ENCODE results near the gene GPR42. TPM values are rescaled to one million over a fixed set of nuclear protein-coding genes. Genes with fewer than 3 reads are reported as not detected.
"Not testable (repeated sequence)": the region's sequence is repeated elsewhere in the genome, so short reads cannot be mapped to it uniquely, and the experiment has no call there.

The GPR42 gene
- total RNA-seq, 1 donor from 2014 or later = 0.18 TPM

DNA sequence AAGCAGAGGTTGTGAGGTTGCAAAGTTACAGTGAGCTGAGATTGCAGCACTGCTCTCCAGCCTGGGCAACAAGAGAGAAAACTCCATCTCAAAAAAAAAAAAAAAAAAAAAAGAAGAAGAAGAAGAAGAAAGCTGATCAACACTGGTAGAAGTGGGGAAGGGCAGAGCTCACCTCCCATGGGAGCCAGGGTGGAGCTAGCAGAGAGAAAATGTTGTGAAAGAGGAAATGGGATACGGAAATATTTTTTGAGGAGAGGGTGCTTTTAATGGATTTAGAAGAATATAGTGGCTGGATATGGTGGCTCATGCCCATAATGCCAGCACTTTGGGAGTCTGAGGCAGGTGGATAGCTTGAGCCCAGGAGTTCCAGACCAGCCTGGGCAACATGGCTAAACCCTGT lies 6.8 kb downstream of the GPR42 start:
- Mint-ChIP-seq H3K36me3 (ENCODE audit: low read depth) (no peaks in the 10 kb centered on the region), H3K4me3 (ENCODE audit: low read depth) (no peak overlapping the region), H3K9me3 (no peaks in the 10 kb centered on the region), H3K4me1 (ENCODE audit: low read depth) (peaks cover 17% of the 10 kb centered on the region), H3K27ac (no peak overlapping the region), H3K27me3 (ENCODE audit: low read depth) (peaks cover 13% of the 10 kb centered on the region)
- intact Hi-C loops (cut with micrococcal nuclease) = no loop called here
- no peak for DNase-seq (ENCODE audit: low spot score)

DNA sequence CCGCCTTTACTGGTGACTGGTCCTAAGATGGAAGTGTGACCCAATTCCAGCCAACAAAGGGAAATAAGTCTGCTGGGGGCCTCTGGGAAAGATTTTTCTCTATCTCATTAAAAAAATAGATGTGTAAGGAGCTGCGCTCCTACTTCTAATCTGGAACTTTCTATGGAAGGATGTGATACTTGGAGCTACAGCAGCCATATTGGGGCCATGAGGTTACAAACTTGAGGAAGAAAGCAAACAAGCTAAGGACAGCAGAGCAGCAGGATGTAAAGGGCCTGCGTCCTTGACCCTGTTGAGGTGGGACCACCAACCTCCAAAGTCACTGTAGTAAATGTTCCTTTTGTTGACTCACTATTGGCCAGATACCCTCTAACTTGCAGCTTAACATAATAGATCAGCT lies 7.5 kb downstream of the GPR42 start:
- no peak overlapping the region for H3K27ac Mint-ChIP-seq
- H3K9me3 Mint-ChIP-seq = no peaks in the 10 kb centered on the region
- H3K36me3 Mint-ChIP-seq (ENCODE audit: low read depth) = no peaks in the 10 kb centered on the region
- peaks cover 13% of the 10 kb centered on the region for H3K27me3 Mint-ChIP-seq (ENCODE audit: low read depth)
- no peak overlapping the region for H3K4me3 Mint-ChIP-seq (ENCODE audit: low read depth)
- H3K4me1 Mint-ChIP-seq (ENCODE audit: low read depth) = peaks cover 17% of the 10 kb centered on the region
- intact Hi-C loops (cut with micrococcal nuclease) = no loop called here
- DNase-seq (ENCODE audit: low spot score) = no peak

DNA sequence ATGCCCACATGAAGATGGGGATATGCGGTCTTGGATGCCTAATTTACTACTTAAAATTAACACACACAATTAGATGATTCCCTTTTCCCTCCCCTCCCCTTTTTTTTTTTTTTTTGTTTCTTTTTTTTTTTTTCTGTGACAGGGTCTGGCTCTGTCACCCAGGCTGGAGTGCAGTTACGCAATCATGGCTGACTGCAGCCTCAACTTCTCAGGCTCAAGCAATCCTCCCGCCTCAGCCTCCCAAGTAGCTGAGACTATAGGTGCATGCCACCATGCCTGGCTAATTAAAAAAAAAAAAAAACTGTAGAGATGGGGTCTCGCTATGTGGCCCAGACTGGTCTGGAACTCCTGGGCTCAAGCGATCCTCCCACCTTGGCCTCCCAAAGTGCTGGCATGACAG lies 8.7 kb downstream of the GPR42 start:
- peaks cover 13% of the 10 kb centered on the region for H3K27me3 Mint-ChIP-seq (ENCODE audit: low read depth)
- DNase-seq (ENCODE audit: low spot score); H3K36me3 Mint-ChIP-seq (ENCODE audit: low read depth); intact Hi-C loops (cut with micrococcal nuclease); H3K9me3 Mint-ChIP-seq; H3K27ac Mint-ChIP-seq; H3K4me3 Mint-ChIP-seq (ENCODE audit: low read depth): not testable (repeated sequence)
- H3K4me1 Mint-ChIP-seq (ENCODE audit: low read depth) = peaks cover 13% of the 10 kb centered on the region

DNA sequence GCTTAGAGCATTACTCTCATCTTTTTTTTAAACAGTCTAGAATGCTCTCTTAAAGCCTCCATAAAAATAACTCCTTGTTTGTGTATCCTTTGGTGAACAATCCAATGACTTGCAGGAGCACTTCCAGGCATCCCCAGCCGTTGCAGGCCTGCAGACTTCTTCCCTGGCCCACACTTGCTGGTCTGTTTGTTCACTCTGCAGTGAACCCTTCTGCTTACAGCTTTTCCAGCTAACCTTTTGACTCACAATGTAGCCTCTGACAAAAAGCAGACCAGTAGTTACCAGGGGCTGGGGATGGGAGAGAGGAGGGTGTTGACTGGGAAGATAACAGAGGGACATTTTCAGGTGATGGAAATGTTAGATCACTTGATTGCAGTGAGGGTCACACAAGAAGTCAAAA lies 9.1 kb downstream of the GPR42 start:
- Mint-ChIP-seq H3K27me3 (ENCODE audit: low read depth) (peaks cover 13% of the 10 kb centered on the region), H3K9me3 (peaks cover 5% of the 10 kb centered on the region), H3K27ac (no peak overlapping the region), H3K4me3 (ENCODE audit: low read depth) (no peak overlapping the region), H3K36me3 (ENCODE audit: low read depth) (no peaks in the 10 kb centered on the region), H3K4me1 (ENCODE audit: low read depth) (peaks cover 8% of the 10 kb centered on the region)
- no peak for DNase-seq (ENCODE audit: low spot score)
- intact Hi-C loops (cut with micrococcal nuclease) = no loop called here

DNA sequence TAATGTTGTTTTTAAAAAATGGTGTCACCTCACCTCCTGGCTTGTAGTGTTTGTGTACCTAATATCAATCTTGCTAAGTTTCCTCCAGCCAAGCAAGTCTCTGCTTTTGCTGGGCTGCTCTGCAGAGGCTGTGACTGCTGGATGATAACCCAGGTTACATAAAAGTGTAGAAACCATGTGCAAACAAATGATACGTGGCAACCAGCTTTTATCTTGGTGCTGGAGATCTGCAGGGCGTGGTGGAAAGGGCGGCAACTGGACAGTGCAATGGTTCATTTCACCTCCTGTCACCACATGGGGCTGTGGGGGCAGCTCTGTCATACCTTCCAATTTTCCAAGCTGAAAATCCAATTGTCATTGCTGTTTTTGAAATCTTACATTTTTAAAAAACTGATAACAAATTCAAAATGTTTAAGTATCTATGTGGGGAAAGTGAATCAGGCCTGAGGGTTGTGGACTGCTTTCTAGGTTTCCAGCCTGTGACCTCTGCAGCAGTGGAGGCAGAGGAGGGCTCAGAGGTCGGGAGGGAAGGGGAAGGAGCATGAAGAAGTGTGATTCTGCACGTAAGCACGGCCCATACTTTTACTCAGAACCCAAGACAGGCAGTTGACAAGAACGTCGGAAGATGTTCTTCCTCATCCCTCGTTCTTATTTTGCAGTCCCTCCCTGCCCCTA lies 9.7 kb downstream of the GPR42 start:
- Mint-ChIP-seq H3K4me3 (ENCODE audit: low read depth) (no peak overlapping the region), H3K36me3 (ENCODE audit: low read depth) (no peaks in the 10 kb centered on the region), H3K27ac (no peak overlapping the region), H3K4me1 (ENCODE audit: low read depth) (peaks cover 3% of the 10 kb centered on the region), H3K27me3 (ENCODE audit: low read depth) (peaks cover 13% of the 10 kb centered on the region), H3K9me3 (peaks cover 5% of the 10 kb centered on the region)
- intact Hi-C loops (cut with micrococcal nuclease) = no loop called here
- no peak for DNase-seq (ENCODE audit: low spot score)

DNA sequence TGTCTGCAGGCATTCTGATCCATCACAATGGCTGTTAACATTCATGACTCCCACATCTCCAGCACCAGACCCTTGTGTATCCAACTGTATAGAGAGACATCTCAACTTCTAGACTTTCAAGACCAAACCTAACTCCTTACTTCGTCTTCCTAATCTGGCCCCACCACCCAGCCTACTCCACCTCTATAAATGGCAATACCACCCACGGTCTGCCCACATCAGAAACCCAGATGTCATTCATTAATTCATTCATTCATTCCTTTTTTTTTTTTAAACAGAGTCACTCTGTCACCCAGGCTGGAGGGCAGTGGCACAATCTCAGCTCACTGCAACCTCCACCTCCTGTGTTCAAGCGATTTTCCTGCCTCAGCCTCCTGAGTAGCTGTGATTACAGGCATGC lies 10.4 kb downstream of the GPR42 start:
- Mint-ChIP-seq H3K27me3 (ENCODE audit: low read depth) (peaks cover 13% of the 10 kb centered on the region), H3K9me3 (peaks cover 6% of the 10 kb centered on the region), H3K4me1 (ENCODE audit: low read depth) (peaks cover 3% of the 10 kb centered on the region), H3K4me3 (ENCODE audit: low read depth) (no peak overlapping the region), H3K27ac (no peak overlapping the region), H3K36me3 (ENCODE audit: low read depth) (peaks cover under 1% of the 10 kb centered on the region)
- no peak for DNase-seq (ENCODE audit: low spot score)
- intact Hi-C loops (cut with micrococcal nuclease) = no loop called here

DNA sequence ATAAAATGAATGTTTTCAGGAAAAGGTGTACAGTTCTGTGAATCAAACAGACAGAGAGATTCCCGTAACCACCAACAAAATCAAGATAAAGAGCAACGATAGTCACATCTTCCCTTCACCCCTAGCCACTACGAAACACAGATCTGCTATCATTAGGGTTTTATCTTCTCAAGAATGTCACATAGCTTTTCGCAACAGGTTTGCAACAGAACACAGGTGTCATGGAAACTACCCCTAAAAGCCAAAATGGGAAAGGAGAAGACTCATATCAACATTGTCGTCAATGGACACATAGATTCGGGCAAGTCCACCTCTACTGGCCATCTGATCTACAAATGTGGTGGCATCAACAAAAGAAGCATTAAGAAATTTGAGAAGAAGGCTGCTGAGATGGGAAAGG lies 11.1 kb downstream of the GPR42 start:
- Mint-ChIP-seq H3K27ac (no peak overlapping the region), H3K27me3 (ENCODE audit: low read depth) (peaks cover 13% of the 10 kb centered on the region), H3K36me3 (ENCODE audit: low read depth) (peaks cover 4% of the 10 kb centered on the region), H3K4me3 (ENCODE audit: low read depth) (no peak overlapping the region), H3K4me1 (ENCODE audit: low read depth) (peaks cover 3% of the 10 kb centered on the region), H3K9me3 (peaks cover 12% of the 10 kb centered on the region)
- DNase-seq (ENCODE audit: low spot score) = no peak
- intact Hi-C loops (cut with micrococcal nuclease) = no loop called here

DNA sequence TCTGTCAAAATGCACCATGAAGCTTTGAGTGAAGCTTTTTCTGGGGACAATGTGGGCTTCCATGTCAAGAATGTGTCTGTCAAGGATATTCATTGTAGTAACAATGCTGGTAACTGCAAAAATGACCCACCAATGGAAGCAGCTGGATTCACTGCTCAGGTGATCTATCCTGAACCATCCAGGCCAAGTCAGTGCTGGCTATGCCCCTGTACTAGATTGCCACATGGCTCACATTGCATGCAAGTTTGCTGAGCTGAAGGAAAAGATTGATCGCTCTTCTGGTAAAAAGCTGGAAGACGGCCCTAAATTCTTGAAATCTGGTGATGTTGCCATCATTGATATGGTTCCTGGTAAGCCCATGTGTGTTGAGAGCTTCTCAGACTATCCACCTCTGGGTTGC lies 12.7 kb downstream of the GPR42 start:
- Mint-ChIP-seq H3K4me1 (ENCODE audit: low read depth) (peaks cover 2% of the 10 kb centered on the region), H3K4me3 (ENCODE audit: low read depth) (no peak overlapping the region), H3K27me3 (ENCODE audit: low read depth) (peaks cover 11% of the 10 kb centered on the region), H3K36me3 (ENCODE audit: low read depth) (peaks cover 4% of the 10 kb centered on the region), H3K27ac (no peak overlapping the region), H3K9me3 (peaks cover 14% of the 10 kb centered on the region)
- intact Hi-C loops (cut with micrococcal nuclease) = no loop called here
- DNase-seq (ENCODE audit: low spot score) = no peak

DNA sequence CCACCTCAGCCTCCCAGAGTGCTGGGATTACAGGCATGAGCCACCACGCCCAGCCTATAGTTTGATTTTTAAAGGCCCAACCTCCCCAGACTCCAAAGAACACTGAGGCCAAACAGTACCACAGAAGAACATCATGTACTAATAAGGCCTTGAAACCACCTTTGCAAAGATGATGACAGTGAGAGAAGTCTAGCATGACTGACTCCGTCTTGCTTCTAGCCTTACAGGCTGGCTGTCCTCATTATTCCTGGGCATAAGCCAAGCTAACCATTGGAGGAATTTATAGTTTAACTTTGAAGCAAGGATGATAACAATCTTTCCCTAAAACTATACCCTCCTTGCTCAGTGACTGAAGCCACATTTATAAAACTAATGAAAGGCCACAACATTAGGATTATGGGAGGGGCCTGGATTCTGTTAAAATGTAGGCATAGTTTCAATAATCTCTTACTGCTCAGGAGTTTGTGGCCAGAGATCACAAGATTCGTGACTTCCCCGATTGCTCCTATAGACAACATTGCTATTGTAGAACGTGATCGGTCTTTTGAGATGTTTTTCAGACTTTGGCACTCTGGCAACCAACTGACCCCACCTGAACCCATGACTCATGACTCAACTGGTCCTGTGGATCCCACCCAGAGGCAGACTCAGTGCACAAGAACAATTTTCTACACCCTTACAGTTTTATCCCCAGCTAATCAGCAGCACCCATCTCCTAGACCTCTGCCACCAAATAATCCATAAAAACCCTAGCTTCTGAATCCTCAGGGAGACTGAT lies 17.6 kb downstream of the GPR42 start:
- peaks cover 14% of the 10 kb centered on the region for H3K9me3 Mint-ChIP-seq
- no peak overlapping the region for H3K27ac Mint-ChIP-seq
- H3K27me3 Mint-ChIP-seq (ENCODE audit: low read depth) = peaks cover 2% of the 10 kb centered on the region
- peaks cover 4% of the 10 kb centered on the region for H3K36me3 Mint-ChIP-seq (ENCODE audit: low read depth)
- intact Hi-C loops (cut with micrococcal nuclease) = no loop called here
- H3K4me3 Mint-ChIP-seq (ENCODE audit: low read depth) = no peak overlapping the region
- DNase-seq (ENCODE audit: low spot score) = no peak
- no peaks in the 10 kb centered on the region for H3K4me1 Mint-ChIP-seq (ENCODE audit: low read depth)

DNA sequence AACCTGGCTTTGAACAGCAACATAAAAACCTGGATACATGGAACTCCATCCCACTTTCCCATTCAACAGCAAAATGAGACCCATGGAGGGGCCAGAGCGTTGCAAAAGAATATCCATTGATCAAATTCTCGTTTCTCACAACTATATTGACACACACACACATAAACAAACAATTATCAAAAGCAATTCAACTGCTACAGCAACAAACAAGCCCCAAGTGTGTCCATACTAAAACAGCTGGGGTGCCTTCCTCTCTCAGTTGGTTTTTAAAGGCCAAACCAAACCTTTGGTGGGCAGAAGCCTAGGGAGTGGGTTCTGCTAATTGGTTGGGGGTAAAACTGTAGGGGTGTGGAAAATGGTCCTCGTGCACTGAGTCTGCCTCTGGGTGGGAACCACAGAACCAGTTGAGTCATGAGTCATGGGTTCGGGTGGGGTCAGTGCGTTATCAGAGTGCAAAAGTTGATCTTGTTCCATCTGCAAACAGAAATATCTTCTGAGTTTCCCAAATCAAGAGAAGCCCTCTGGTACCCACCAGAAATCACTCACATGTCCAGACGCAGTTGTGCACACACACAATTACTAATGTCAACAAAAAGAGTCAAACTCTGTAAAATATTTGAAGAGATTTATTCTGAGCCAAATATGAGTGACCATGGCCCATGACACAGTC lies 18.5 kb downstream of the GPR42 start:
- DNase-seq (ENCODE audit: low spot score) = no peak
- no peaks in the 10 kb centered on the region for H3K4me1 Mint-ChIP-seq (ENCODE audit: low read depth)
- no peak overlapping the region for H3K27ac Mint-ChIP-seq
- peaks cover 4% of the 10 kb centered on the region for H3K36me3 Mint-ChIP-seq (ENCODE audit: low read depth)
- H3K4me3 Mint-ChIP-seq (ENCODE audit: low read depth) = no peak overlapping the region
- peaks cover 2% of the 10 kb centered on the region for H3K27me3 Mint-ChIP-seq (ENCODE audit: low read depth)
- peaks cover 14% of the 10 kb centered on the region for H3K9me3 Mint-ChIP-seq
- intact Hi-C loops (cut with micrococcal nuclease) = no loop called here

DNA sequence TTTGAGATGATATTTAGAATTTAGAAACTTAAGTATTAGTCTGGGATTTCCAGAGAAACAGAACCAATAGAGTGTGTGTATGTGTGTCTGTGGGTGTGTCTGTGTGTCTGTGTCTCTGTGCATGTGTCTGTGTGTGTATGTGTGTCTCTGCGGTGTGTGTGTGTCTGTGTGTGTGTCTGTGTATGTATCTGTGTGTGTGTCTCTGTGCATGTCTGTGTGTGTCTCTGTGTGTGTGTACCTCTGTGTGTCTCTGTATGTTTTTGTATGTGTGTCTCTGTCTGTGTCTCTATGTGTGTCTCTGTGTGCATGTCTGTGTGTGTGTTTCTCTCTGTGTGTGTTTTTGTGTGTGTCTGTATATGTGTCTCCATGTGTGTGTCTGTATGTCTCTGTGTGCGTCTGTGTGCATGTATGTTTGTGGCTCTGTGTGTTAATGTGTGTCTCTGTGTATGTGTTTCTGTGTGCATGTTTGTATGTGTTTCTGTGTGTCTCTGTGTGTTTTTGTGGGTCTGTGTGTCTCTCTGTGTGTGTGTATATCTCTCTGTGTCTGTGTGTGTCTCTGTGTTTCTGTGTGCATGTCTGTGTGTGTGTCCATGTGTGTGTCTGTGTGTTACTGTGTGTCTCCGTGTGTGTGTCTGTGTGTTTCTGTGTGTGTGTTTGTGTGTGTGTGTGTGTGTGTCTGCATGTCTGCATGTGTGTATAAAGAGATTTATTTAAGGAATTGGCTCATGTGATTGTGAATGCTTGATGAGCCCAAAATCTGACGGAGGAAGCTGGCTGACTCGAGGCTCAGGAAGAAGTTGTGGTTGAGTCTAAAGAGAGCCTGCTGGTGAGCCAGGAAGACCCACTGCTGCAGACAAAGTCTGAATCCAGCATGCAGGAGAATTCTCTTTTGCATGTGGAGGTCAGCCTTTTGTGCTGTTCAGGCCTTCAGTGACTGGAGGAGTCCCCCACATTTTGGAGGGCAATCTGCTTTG lies 22.2 kb downstream of the GPR42 start:
- Mint-ChIP-seq H3K4me3 (ENCODE audit: low read depth) (no peak overlapping the region), H3K4me1 (ENCODE audit: low read depth) (no peaks in the 10 kb centered on the region), H3K36me3 (ENCODE audit: low read depth) (no peaks in the 10 kb centered on the region), H3K27me3 (ENCODE audit: low read depth) (peaks cover 2% of the 10 kb centered on the region), H3K27ac (no peak overlapping the region), H3K9me3 (no peaks in the 10 kb centered on the region)
- intact Hi-C loops (cut with micrococcal nuclease) = no loop called here
- DNase-seq (ENCODE audit: low spot score) = no peak

DNA sequence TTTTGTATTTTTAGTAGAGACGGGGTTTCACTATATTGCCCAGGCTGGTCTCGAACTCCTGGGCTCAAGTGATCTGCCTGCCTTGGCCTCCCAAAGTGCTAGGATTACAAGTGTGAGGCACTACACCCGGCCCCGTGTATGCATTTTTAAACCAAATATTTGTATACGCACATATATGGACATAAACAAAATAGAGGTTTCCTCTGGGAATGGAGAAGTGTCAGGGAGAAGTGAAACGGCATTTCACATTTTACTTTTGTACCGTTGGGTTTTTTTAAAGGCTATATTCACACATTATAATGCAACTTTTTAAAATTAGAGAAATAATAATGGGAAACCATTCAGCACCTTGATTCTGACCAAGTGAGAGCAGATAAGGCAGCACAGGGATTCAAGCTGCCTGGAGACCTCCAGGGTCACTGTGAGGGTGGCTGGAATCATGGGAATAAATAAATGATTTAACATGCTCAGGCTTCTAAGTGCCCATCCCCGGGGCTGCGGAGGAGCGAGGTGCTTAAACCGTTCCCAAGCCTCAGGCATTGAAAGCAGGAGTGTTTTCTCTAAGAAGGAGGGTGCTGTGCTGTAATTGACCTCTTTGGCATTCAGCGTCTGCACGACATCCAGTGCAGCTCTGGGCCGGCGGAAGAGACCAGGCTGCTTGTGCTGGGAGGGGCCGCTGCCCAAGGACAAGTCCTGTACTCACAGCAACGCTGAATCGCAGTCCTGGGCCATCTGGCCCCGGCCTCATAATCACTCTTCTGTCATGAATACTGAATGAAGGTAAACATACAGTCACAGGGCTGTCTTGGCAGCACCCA lies 24.7 kb downstream of the GPR42 start:
- Mint-ChIP-seq H3K4me1 (ENCODE audit: low read depth) (no peaks in the 10 kb centered on the region), H3K27ac (no peak overlapping the region), H3K27me3 (ENCODE audit: low read depth) (peaks cover 7% of the 10 kb centered on the region)

More for the DNA sequence above, 24.7 kb downstream of the GPR42 start:
- intact Hi-C loops (cut with micrococcal nuclease) = no loop called here
- DNase-seq (ENCODE audit: low spot score) = no peak
- H3K9me3 Mint-ChIP-seq = no peaks in the 10 kb centered on the region
- H3K4me3 Mint-ChIP-seq (ENCODE audit: low read depth) = no peak overlapping the region
- no peaks in the 10 kb centered on the region for H3K36me3 Mint-ChIP-seq (ENCODE audit: low read depth)

All from activated T-helper 2 cell treated with anti-CD3 and anti-CD28 coated beads, Interferon-gamma antibody, Interleukin-2, Interleukin-4, amounts not matched to agents 10 μg/mL and 5 μg/mL and 100 μg/mL, durations not matched to agents 14 hours and 24 hours and 36 hours (primary cell).